GM21447 (cell line): ENCODE measurements around the gene SCRN1.
A peak's percentile ranks its signal among the peaks of the same experiment; 100 is the strongest.
"Not testable (repeated sequence)": the region's sequence is repeated elsewhere in the genome, so short reads cannot be mapped to it uniquely, and the experiment has no call there.

Experiments
- ATAC-seq: cut with Tn5 transposase; IDR thresholded peaks from one replicate; pipeline ENCODE4 v1.9.1; 2021; ENCODE audit not compliant: unreplicated experiment

SCRN1 gene

DNA sequence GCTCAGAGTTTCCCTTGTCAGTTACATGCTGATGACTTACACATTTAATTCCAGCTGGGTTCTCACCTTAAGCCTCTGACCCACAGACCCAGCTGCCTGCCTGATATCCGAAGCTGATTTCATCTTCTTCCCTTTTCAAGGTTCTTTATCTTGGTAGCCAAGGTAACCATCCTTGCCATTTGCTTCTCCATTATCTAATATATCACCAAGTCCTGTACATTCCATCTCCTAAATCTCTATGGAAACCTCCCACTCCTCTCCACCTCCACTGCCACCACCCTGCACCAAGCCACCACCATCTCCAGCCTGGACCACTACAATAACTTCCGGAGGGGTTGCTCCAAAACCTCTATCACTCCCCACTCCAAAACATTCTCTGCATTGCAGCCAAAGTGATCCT lies 19.9 kb downstream of the SCRN1 start:
- ATAC-seq, result no peak

DNA sequence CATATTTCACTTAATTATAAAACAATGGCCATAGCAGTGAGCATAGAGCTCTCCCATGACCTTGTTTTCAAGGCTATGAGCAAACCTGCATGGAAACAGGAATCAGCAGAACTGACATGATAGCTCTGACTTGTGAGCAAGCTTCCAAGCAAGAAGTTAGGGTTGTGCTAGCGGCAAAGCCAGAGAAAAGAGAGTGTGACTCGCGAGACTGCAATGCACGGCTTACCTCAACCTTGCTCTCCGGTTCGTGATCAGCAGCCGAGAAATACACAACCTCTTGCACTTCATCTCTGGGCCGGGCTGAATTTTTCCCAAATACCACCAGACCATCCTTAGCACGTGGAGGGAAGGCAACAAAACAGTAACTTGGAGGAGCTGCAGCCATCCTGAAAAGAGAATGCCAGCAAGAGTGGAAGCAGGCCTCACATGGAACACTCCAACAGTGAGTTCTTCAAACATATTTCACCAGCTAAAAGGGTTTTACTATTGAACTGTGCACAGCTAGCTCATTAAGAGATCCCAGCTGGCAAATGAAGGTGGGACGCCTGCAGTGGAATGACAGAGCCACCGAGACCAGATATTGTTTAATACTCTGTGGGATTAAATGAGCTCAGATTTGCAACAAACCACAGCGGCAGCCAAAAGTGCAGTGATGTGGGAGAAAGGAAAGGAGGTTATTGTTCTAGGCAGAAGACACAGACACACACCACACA lies 20.8 kb downstream of the SCRN1 start:
- ATAC-seq, result no peak

DNA sequence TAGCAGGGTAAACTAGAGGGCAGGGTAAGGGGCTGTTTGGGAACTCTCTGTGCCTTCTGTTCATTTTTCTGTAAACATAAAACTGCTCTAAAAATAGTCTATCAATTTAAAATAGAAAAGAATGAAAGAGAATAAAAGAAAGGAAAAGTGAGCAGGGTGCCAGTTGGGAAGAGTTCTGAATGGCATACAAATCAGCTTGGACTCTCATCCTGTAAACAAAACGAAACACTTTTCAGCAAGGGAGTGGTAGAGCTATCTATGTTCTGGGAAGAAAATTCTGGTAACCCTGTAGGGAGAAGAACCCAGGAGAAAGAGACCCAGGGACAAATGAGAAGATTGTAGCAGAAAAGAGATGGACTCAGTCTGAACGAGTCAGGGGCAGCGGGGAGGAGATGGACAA lies 24.6 kb downstream of the SCRN1 start:
- ATAC-seq, result no peak

DNA sequence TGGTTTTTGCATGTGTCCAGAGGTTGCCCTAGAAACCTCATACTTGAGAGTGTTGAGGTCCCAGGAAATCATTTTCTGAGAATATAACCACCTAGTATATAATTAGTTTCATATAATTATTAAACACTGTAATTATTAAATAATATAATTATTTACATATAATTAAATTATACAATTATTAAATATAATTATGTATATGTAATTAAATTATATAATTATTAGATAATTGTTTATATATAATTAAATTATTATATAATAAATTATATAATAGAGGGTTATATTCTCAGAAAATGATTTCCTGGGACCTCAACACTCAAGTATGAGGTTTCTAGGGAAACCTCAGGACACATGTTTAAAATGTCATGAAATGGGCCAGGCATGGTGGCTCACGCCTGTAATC lies 27.6 kb downstream of the SCRN1 start:
- no peak for ATAC-seq

DNA sequence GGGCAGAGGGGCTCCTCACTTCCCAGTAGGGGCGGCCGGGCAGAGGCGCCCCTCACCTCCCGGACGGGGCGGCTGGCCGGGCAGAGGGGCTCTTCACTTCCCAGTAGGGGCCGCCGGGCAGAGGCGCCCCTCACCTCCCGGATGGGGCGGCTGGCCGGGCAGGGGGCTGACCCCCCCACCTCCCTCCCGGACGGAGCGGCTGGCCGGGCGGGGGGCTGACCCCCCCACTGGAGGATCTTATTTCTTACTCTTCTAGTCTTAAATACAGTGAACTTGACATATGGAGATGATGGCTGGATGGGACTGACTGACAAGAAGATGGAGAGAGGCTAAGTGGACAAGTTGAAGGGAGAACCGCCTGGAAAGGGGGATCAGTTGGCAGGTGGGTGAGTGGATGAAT lies 28.0 kb downstream of the SCRN1 start:
- not testable (repeated sequence) for ATAC-seq

DNA sequence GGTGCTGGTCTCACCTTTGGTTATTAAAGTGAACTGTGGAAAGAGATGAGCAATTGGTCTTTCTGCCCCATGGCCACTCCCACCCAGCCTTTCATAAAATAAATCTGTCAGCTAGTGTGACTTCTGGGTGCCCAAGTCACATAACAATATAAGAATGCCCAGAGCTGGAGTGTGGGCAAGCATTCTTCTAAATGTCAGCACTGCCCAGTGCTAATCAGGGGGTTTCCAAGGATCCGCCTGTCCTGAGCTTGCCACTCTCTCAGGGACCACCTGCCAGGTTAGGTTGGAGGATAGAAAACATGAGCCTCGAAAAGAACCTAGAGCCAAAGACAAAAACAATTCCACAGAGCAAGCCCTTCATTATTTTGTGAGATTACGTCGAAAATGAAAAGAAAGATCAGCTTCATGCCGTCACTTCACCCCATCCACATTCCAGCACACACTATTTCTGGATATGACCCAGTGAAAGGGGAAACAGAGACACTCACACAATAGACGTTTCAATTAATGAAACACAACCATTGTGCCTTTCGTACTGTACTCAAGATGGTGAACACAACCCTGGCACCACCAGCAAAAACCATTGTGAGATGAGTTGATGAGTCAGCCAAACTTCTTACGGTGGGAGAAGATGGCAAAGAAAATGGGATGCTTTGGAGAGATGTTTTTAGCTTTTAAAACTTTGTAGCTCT lies 30.8 kb downstream of the SCRN1 start:
- no peak for ATAC-seq

DNA sequence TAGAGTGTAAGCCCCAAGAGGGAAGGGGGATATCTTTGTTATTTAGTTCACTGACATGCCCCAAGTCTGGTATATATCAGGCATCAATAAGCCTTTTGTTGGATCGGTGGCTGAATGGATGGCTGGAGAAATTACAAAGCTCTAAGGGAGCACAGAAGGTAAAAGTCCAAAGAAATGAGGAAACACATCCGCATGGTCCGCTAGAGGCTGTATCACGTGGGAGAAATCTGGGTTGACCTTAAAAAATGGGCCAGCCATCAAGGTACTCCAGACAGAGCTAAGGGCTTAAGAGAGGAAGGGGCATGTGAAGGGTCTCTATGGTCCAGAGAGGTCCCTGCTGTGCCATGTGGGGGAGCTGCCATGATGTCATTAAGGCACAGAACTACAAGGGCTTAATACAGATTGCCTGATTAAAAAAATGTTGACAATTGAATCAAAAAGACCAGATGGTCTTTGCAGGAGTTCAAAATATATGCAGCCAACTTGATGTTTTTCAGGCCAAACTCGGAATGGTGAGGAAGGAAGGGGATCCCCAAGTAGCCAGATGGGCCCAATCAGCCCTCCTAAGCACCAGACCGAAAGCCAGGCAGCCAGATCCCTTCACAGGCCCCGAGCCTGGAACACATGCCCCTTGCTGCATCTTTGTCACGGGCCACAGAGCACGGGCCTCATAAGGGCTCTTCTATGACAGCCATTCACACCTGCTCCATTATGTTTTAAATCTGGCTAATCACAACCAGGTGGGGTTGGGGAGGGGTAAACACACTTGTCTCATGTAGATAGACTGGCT lies 31.9 kb downstream of the SCRN1 start:
- no peak for ATAC-seq

DNA sequence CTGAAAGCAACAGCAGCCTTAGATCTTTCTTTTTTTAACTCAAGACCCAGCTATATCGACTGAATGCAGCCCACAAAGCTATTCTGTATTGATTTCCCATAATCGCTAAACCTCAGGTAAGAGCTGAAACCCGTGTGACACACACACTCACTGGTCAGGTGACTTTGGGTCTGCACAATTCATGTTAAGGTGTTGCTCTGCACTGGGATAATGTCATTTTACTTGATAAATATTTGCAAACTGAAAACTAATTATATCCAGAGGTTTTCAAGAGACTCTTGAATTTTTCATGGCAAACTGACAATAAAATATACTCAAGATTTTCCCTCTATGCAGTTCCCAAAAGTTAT lies 33.1 kb downstream of the SCRN1 start:
- no peak for ATAC-seq

DNA sequence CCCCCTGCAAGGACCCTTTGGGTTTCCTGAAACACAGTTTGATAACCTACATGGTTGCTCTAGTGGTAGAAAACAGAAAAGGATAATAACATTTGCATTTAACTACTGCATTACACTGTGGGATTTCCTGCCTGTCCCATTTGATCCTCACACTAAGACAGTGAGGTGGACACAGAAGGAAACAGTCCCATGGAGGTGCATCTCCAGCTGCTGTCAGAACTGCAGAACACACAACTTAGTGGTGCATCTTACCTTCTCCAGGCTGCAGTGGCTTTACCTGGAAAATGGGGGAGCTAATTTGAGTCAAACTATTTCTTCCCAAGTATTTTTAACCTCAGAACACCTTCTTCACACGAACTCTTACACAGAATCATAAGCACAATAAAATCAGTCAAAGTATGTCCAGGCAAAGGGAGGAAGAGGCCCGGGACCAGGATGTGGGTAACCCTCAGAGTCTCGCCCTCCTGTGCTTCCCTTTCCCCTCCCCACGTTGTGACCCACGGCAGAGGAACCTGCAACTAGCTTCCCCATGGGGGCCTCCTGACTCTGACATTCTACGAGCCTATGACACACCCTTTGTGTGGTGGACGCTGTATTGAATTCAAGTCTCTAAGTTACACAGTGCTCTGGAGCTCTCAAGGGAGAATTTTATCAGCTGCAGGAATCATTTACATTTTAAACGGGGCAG lies 33.7 kb downstream of the SCRN1 start:
- ATAC-seq, result peak; percentile 87

DNA sequence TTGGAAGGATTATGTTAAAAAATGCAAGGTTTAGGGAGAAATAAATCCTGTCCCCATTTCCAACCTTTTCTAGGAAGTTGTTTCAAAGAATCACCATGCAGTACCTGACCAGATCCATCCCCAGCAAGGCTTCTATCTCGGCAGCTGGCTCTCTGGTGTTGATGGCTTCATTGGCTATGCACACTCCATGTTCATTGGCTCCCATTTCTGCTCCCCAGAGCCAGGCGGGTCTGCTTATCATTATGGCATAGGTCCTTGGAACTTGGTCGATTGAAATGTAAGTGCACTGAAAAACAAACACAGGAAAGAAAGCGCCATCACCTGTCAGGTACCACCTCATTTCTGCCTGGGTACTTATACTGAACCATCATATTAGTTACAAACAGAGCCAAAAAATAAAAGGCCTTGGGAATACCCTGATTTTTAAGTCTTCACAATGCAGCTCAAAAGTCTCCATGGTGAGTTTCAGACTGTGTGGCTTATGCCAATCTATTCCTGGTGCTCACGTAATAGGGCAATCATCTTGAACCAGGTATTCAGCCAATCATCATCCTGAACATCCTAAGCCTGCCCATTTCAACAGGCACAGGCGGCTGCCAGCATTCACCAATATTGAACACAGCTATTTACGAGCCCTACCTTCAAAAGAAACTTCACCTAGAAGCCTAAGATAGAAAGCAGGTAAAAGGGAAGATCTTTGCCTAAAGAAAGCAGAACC lies 34.4 kb downstream of the SCRN1 start:
- ATAC-seq, result no peak

DNA sequence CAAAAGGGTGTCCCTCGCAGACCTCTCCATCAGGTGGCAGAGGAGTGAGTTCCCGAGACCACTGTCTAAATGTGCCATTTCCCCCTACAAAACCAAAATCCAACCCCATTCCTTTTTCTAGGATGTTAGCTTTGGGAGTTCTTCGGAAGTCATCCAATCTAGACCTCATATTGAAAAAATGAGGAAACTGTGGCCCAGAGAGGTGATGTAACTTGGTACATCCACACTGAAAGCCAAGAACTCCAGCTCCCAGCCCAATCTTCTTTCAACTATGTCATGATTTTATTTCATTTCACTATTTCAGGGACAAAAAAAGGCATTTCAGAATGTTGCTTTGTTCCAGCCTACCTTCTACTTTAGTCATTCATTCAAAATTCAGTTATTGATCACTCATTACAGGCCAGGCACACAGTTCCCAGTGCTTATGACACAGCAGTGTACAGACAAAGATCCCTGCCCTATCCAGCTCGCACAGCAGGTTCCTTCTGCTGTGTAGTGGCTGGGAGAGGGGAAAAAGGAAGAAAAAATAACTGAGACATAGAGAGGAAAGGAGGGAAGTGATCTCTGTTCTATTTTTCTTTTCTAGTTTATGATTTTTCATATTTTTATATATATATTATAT lies 35.8 kb downstream of the SCRN1 start:
- ATAC-seq, result no peak

DNA sequence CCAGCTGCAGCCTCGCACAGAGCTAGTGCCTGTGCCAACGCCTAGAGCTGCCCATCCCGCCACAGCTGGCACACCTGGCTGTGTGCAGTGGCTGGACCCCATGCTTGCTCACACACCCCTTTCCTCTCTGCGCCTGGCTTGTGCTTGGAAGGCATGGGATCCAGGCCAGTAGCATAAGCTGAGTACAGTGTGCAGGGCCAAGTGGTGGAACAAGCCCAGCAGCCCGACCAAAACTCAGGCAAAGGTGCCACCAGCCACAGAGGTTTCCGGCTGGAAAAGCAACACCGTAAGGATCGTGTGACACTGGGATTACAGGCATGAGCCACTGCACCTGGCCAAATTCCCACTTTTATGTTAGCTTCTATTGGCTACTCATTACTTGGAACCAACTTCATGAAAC lies 38.4 kb downstream of the SCRN1 start:
- ATAC-seq, result no peak

DNA sequence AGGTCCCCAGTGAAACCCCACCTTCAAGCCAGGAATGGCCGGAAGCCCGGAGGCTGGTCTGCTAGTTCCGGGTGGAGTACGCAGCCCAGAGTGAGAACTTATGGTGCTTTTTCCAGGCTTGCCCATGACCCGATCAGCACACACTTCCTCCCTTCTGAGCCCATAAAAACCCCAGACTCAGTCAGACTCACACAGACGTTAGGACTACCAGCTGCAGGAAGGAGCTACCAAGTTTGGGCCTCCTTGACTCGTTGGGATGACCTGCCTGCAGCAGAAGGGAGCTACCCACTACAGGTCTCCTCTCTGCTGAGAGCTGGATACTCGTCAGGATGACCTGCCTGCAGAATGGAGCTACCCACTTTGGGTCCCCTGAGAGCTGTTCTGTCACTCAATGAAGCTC lies 39.1 kb downstream of the SCRN1 start:
- no peak for ATAC-seq

DNA sequence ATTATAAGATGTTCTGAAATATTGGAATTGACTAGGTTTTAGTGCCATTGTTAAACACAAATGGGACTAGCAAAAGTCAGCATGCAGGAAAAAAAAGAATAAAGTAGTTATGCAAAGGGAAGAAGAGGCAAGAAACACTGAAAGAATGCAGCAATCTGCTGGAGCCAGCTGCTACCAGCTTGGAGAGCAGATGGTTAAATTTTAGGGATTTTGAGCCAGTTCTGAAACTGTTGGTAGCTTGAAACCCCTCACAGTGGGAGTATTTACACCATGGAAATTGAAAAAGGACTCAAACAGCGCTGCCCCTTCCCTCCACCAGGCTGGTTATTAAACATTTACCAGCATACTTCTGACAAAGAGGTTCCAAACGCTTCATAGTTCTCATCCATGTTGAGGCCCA lies 41.0 kb downstream of the SCRN1 start:
- no peak for ATAC-seq

DNA sequence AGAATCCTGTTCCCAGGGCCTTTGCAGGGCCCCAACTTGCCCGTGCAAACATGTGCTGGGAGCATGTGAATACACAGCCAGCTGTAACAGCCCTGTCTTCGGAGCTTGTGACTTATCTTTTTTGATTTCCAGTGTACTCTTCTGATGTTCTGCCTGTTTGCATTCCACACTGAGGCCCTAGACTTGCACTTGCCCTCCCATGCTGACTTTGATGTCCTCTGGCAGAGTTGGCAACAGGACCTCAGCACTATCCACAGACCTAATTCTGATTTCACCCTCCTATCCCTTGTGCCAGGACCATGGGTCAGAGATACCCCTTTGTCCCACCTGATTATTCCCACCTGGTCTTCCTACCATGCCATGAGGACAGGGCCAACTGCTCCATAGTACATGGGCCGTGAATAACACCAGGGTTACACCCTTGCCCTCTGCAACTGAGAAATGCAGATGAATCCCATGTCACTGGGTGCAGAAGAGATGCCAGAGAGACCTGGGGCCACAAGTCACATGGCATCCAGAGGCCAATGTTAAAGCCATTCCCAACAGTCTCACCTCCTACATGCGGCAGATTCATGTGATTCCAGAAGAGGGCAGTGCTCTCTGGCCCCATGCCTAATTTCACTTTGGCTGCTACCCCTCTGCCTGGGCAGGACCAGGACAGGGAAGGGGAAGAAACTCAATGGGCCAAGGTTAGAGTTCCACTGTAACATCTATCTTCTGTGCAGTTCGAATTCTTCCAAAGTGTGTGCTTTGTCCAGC lies 43.0 kb downstream of the SCRN1 start:
- no peak for ATAC-seq

DNA sequence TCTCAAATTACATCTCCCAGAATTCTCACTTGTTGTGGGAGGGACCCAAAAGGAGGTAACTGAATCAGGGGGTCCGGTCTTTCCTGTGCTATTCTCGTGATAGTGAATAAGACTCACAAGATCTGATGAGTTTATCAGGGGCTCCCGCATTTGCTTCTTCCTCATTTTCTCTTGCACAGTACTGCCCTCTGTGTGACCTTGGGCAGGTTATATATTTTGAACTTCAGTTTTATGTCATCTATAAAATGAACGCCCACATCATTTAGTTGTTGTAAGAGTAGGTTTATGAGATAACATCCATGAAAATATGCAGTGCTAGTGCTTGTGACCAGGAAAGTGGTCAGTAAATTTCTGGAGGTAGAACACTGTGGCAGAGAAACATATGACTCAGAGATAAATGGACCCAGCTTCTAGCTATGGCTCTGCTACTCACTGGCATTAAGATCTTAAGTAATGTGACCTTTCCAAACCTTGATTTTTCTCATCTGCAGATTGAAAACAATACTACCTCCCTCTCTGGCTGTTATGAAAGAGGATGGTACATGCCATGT lies 44.3 kb downstream of the SCRN1 start:
- ATAC-seq, result no peak

DNA sequence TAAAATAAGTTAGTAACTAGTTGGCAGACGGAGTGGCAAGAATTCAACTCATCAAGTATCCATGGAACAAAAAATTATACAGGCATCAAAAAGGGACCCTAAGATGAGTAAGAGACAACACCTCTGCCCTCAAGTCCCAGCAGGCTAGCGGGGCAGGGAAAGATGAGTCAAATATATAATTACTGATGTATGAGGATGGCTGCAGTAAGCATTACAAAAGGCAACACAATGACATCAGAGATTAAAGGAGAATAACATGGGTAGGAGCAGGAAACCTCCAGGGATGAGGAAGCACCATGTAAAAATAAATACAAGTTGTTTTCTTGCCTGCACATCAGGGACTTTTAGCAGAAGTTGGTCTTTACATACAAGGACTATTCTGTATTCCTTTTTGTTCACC lies 49.4 kb downstream of the SCRN1 start:
- ATAC-seq, result no peak

DNA sequence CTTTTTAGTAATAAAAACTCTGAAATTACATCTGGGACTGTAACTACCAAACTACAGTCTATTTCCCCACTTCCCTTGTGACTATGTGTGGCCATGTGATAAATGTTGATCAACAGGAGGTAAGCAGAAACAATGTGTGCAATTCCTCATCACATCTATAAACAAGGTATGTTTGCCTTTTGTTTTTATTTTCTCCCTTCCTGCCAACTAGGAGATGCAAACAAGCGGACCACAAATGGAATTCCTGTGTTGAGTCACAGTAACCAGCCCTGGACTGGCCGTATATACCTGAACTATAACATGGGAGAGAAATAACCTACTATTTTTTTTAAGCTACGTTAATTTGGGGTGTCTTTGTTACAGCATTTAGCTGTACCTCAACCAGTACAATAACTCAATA lies 52.5 kb downstream of the SCRN1 start:
- ATAC-seq, result no peak

DNA sequence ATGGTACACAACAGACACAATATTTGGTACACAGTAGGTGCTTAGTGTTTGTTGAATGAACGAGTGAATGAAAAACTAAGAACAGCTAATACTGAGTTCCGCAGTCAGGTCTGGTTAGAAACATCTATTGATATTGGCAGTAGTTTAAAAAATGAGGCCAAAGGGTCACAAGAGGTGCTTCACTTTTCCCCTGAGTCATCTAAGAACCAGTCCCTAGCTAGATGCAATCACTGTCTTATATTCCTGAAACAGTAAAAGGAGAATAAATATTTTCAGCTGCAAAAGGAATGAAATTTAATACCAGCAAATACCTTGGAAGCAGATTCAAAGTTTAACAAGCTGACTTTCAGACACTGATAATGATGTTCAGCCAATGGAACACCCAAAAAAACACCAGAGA lies 54.5 kb downstream of the SCRN1 start:
- ATAC-seq, result no peak
